Endodermal cell (in vitro differentiated cells): ENCODE data around the gene NADK. TPM values are rescaled to one million over a fixed set of nuclear protein-coding genes. Genes with fewer than 3 reads are reported as not detected.

ENCODE experiments used
- DNase-seq: peaks from one replicate; pipeline ENCODE4 v3.0.0-alpha.2; 2017
- H3K27ac ChIP-seq: 2 replicates; pipeline ENCODE4 v1.5.1; 2013; ENCODE audit warnings: mild to moderate bottlenecking, low read depth, low read length, moderate library complexity
- H3K27me3 ChIP-seq: 2 replicates; pipeline ENCODE4 v1.6.1; 2013; ENCODE audit warnings: mild to moderate bottlenecking, low read length, moderate library complexity; ENCODE audit not compliant: insufficient read depth, control insufficient read depth, poor library complexity, severe bottlenecking
- H3K36me3 ChIP-seq: 2 replicates; pipeline ENCODE4 v1.7.0; 2013; ENCODE audit warnings: mild to moderate bottlenecking, low read length, moderate library complexity; ENCODE audit not compliant: control insufficient read depth, insufficient read depth
- H3K4me1 ChIP-seq: one replicate; pipeline ENCODE4 v1.7.0; 2013; ENCODE audit warnings: low read length; ENCODE audit not compliant: control insufficient read depth, insufficient read depth
- H3K4me3 ChIP-seq: 2 replicates; pipeline ENCODE4 v1.5.1; 2013; ENCODE audit warnings: mild to moderate bottlenecking, low read length, moderate library complexity
- H3K9ac ChIP-seq: 2 replicates; pipeline ENCODE4 v1.6.1; 2013; ENCODE audit warnings: mild to moderate bottlenecking, low read length, moderate library complexity; ENCODE audit not compliant: poor library complexity, severe bottlenecking; ENCODE audit errors: extremely low read depth
- H3K9me3 ChIP-seq: 2 replicates; pipeline ENCODE4 v1.6.1; 2013; ENCODE audit warnings: mild to moderate bottlenecking, low read length, moderate library complexity; ENCODE audit not compliant: control insufficient read depth
- H3K27ac Mint-ChIP-seq: 2 replicates; pipeline ENCODE4 v1.8.0; 2020; ENCODE audit warnings: mixed read lengths
- H3K27me3 Mint-ChIP-seq: 2 replicates; pipeline ENCODE4 v1.8.0; 2021; ENCODE audit warnings: mild to moderate bottlenecking, mixed read lengths; ENCODE audit not compliant: insufficient read depth
- H3K36me3 Mint-ChIP-seq: 2 replicates; pipeline ENCODE4 v1.8.0; 2020; ENCODE audit warnings: low read depth, mixed read lengths
- H3K4me1 Mint-ChIP-seq: 2 replicates; pipeline ENCODE4 v1.8.0; 2020; ENCODE audit warnings: mixed read lengths
- H3K4me3 Mint-ChIP-seq: 2 replicates; pipeline ENCODE4 v1.8.0; 2020; ENCODE audit warnings: mild to moderate bottlenecking, moderate library complexity, mixed read lengths
- H3K9me3 Mint-ChIP-seq: 2 replicates; pipeline ENCODE4 v1.8.0; 2020; ENCODE audit warnings: mild to moderate bottlenecking, mixed read lengths
- WGBS, 2 experiments: methylation state at CpG; one replicate each; pipeline versions ENCODE4 v1.1.5 to v1.1.7; 2013; ENCODE audit warnings: missing lambda C conversion rate in 2 of 2, mixed read lengths in 1 of 2; ENCODE audit not compliant: insufficient coverage in 1 of 2, insufficient read length in 1 of 2; 5-methylcytosine and 5-hydroxymethylcytosine counted together
- total RNA-seq, 2 donors: library from RNA; stranded (reverse); fragmentation: NEBNext Ultra II Directional in 1 of 2; extraction: Animal tissue kit (Norgen Biotek cat#: 25700) in 1 of 2; gene quantifications; 2 replicates in 1 of 2; 3 replicates in 1 of 2; pipeline ENCODE4 v1.2.1, GENCODE V29; 2021
- TF ChIP-seq, protein P1 (sequence below): fragments of 200-600 bp; sonication (generic); conservative IDR thresholded peaks from 2 replicates; pipeline ENCODE4 v1.5.0; 2021; ENCODE audit warnings: antibody characterized with exemption, mild to moderate bottlenecking

The NADK gene
- total RNA-seq, 2 donors from 2014 or later = 75.2 to 81.6 TPM

GRCh38 chr1:1773874-1774273, 4.4 kb downstream of the NADK start:
- Mint-ChIP-seq H3K4me3 (no peak overlapping the region), H3K27me3 (no peaks in the 10 kb centered on the region), H3K27ac (no peak overlapping the region), H3K9me3 (peaks cover 22% of the 10 kb centered on the region), H3K4me1 (peaks cover 17% of the 10 kb centered on the region), H3K36me3 (peaks cover 41% of the 10 kb centered on the region)
- no peak overlapping the region for H3K27ac ChIP-seq
- DNase-seq = no peak
- TF ChIP-seq, protein P1, sequence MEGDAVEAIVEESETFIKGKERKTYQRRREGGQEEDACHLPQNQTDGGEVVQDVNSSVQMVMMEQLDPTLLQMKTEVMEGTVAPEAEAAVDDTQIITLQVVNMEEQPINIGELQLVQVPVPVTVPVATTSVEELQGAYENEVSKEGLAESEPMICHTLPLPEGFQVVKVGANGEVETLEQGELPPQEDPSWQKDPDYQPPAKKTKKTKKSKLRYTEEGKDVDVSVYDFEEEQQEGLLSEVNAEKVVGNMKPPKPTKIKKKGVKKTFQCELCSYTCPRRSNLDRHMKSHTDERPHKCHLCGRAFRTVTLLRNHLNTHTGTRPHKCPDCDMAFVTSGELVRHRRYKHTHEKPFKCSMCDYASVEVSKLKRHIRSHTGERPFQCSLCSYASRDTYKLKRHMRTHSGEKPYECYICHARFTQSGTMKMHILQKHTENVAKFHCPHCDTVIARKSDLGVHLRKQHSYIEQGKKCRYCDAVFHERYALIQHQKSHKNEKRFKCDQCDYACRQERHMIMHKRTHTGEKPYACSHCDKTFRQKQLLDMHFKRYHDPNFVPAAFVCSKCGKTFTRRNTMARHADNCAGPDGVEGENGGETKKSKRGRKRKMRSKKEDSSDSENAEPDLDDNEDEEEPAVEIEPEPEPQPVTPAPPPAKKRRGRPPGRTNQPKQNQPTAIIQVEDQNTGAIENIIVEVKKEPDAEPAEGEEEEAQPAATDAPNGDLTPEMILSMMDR = no peak
- H3K4me1 ChIP-seq = peaks cover 3% of the 10 kb centered on the region
- peaks cover 27% of the 10 kb centered on the region for H3K36me3 ChIP-seq
- no peak overlapping the region for H3K4me3 ChIP-seq
- peaks cover 18% of the 10 kb centered on the region for H3K9me3 ChIP-seq
- H3K9ac ChIP-seq = no peak overlapping the region
- H3K27me3 ChIP-seq = no peaks in the 10 kb centered on the region
- WGBS, 2 experiments = 96 to 97% methylated on average over 2 to 3 of the region's 4 CpGs

- Histone ChIP-seq H3K4me1 (peaks cover 1% of the 10 kb centered on the region), H3K4me3 (peak overlapping the region; percentile 2), H3K9me3 (peaks cover 18% of the 10 kb centered on the region), H3K9ac (no peak overlapping the region), H3K36me3 (peaks cover 45% of the 10 kb centered on the region), H3K27me3 (no peaks in the 10 kb centered on the region), H3K27ac (no peak overlapping the region)
- H3K36me3 Mint-ChIP-seq = peaks cover 63% of the 10 kb centered on the region
- WGBS, 2 experiments = 97 to 98% methylated on average over 3 of the region's 3 CpGs
- DNase-seq = no peak
- TF ChIP-seq, protein P1 = no peak
- H3K27me3 Mint-ChIP-seq = no peaks in the 10 kb centered on the region
- peaks cover 28% of the 10 kb centered on the region for H3K9me3 Mint-ChIP-seq
- H3K27ac Mint-ChIP-seq = no peak overlapping the region
- peaks cover 9% of the 10 kb centered on the region for H3K4me1 Mint-ChIP-seq
- H3K4me3 Mint-ChIP-seq = no peak overlapping the region
Observed at GRCh38 chr1:1771096-1771495, 7.2 kb downstream of the NADK start.

GRCh38 chr1:1770102-1770501, 8.2 kb downstream of the NADK start:
- no peak overlapping the region for H3K27ac ChIP-seq
- TF ChIP-seq, protein P1 = no peak
- Mint-ChIP-seq H3K4me1 (no peaks in the 10 kb centered on the region), H3K27ac (no peak overlapping the region), H3K27me3 (no peaks in the 10 kb centered on the region), H3K36me3 (peaks cover 60% of the 10 kb centered on the region), H3K4me3 (no peak overlapping the region), H3K9me3 (peaks cover 28% of the 10 kb centered on the region)
- DNase-seq = no peak
- H3K9ac ChIP-seq = no peak overlapping the region
- no peaks in the 10 kb centered on the region for H3K4me1 ChIP-seq
- H3K9me3 ChIP-seq = peaks cover 18% of the 10 kb centered on the region
- peaks cover 45% of the 10 kb centered on the region for H3K36me3 ChIP-seq
- H3K27me3 ChIP-seq = no peaks in the 10 kb centered on the region
- H3K4me3 ChIP-seq = no peak overlapping the region
- WGBS, 2 experiments = 93% methylated on average over 3 of the region's 3 CpGs; no CpG with 5 or more reads in 1 of the 2 experiments
